Frontal cortex (tissue), 4 donors: ENCODE results near the gene ADNP. TPM values are rescaled to one million over a fixed set of nuclear protein-coding genes. Genes with fewer than 3 reads are reported as not detected.

Experiments used
- DNase-seq, 2 donors: peaks; one replicate each; pipeline ENCODE4 v3.0.0; 2012; ENCODE audit warnings: low spot score in 2 of 2
- FAIRE-seq: peaks from 2 replicates; lab custom pipeline; 2012; peaks lifted over from hg19 to GRCh38; lab: Jason Lieb, UNC
- total RNA-seq: library from RNA; depleted of rRNA; stranded (reverse); fragments of >200 nt; gene quantifications from one replicate; pipeline ENCODE4 v1.2.3, GENCODE V29; 2014
- donor health status: control.
- donor health status: control.
- donor health status: control.

The ADNP gene
- total RNA-seq, 1 donor from 2014 or later = 68.1 TPM

GRCh38 chr20:50876063-50876685 lies 55.1 kb downstream of the ADNP start:
- no peak for FAIRE-seq
- no peak for DNase-seq

- DNase-seq (no peak), FAIRE-seq (no peak)
These were observed 56.2 kb downstream of the ADNP start for GRCh38 chr20:50874758-50875665.

- FAIRE-seq = no peak
- no peak for DNase-seq
These were observed 57.0 kb downstream of the ADNP start for GRCh38 chr20:50874111-50874757.

GRCh38 chr20:50873585-50873984 lies 57.7 kb downstream of the ADNP start:
- no peak for FAIRE-seq

GRCh38 chr20:50872560-50873425 lies 58.4 kb downstream of the ADNP start:
- FAIRE-seq (no peak), DNase-seq (no peak)

More at GRCh38 chr20:50873585-50873984, 57.7 kb downstream of the ADNP start:
- no peak for DNase-seq

- no peak for FAIRE-seq
- DNase-seq = no peak
These were observed 60.6 kb downstream of the ADNP start for GRCh38 chr20:50870561-50871161.

- DNase-seq (no peak), FAIRE-seq (no peak)
These were observed 62.4 kb downstream of the ADNP start for GRCh38 chr20:50868509-50869495.

- no peak for DNase-seq
- FAIRE-seq = no peak
These were observed 63.4 kb downstream of the ADNP start for GRCh38 chr20:50867805-50868204.

GRCh38 chr20:50866831-50867230 lies 64.4 kb downstream of the ADNP start:
- DNase-seq (no peak), FAIRE-seq (no peak)

GRCh38 chr20:50866036-50866685 lies 65.1 kb downstream of the ADNP start:
- DNase-seq (no peak), FAIRE-seq (no peak)

GRCh38 chr20:50865591-50865990 lies 65.6 kb downstream of the ADNP start:
- no peak for DNase-seq
- no peak for FAIRE-seq

GRCh38 chr20:50865114-50865513 lies 66.1 kb downstream of the ADNP start:
- no peak for DNase-seq
- no peak for FAIRE-seq

GRCh38 chr20:50862546-50862945 lies 68.7 kb downstream of the ADNP start:
- no peak for DNase-seq
- no peak for FAIRE-seq

GRCh38 chr20:50861012-50861411 lies 70.2 kb downstream of the ADNP start:
- FAIRE-seq (no peak), DNase-seq (no peak)

- no peak for FAIRE-seq
- no peak for DNase-seq
These were observed 72.1 kb downstream of the ADNP start for GRCh38 chr20:50859161-50859560.

- FAIRE-seq (no peak), DNase-seq (no peak)
These were observed 72.7 kb downstream of the ADNP start for GRCh38 chr20:50858525-50858924.

- FAIRE-seq = no peak
- DNase-seq = no peak
These were observed 73.9 kb downstream of the ADNP start for GRCh38 chr20:50857348-50857747.
